ENCODE results near the gene CDK8. TPM values are rescaled to one million over a fixed set of nuclear protein-coding genes. Genes with fewer than 3 reads are reported as not detected.
"Not testable (repeated sequence)": the region's sequence is repeated elsewhere in the genome, so short reads cannot be mapped to it uniquely, and the experiment has no call there.

CDK8 gene
- total RNA-seq, 1 experiment from 2014 or later, result 9.4 TPM

- CTCF ChIA-PET, result no interaction called here
- no peak for DNase-seq
- Mint-ChIP-seq H3K27ac (ENCODE audit: unreplicated experiment) (no peak overlapping the region), H3K27me3 (ENCODE audit: unreplicated experiment) (no peaks in the 10 kb centered on the region), H3K36me3 (ENCODE audit: insufficient read depth, unreplicated experiment) (no peaks in the 10 kb centered on the region), H3K9me3 (ENCODE audit: low read depth, unreplicated experiment) (no peaks in the 10 kb centered on the region), H3K4me1 (ENCODE audit: low read depth, unreplicated experiment) (no peaks in the 10 kb centered on the region), H3K4me3 (ENCODE audit: low read depth, unreplicated experiment) (no peak overlapping the region)
- no TSS peak for BruUV-seq (replicated peaks)
- intact Hi-C loops (cut with micrococcal nuclease; ENCODE audit: unreplicated experiment), result no loop called here
- TF ChIP-seq CTCF (IDR thresholded peaks at IDR 0.05; ENCODE audit: unreplicated experiment), result no peak
These were observed 7.8 kb upstream of the CDK8 start for GRCh38 chr13:26246154-26246553.

- intact Hi-C loops (cut with micrococcal nuclease; ENCODE audit: unreplicated experiment), result no loop called here
- Mint-ChIP-seq H3K4me1 (ENCODE audit: low read depth, unreplicated experiment) (no peaks in the 10 kb centered on the region), H3K4me3 (ENCODE audit: low read depth, unreplicated experiment) (no peak overlapping the region), H3K27me3 (ENCODE audit: unreplicated experiment) (no peaks in the 10 kb centered on the region), H3K9me3 (ENCODE audit: low read depth, unreplicated experiment) (no peaks in the 10 kb centered on the region), H3K27ac (ENCODE audit: unreplicated experiment) (no peak overlapping the region), H3K36me3 (ENCODE audit: insufficient read depth, unreplicated experiment) (no peaks in the 10 kb centered on the region)
- CTCF ChIA-PET, result no interaction called here
- BruUV-seq (replicated peaks), result no TSS peak
- DNase-seq, result no peak
- TF ChIP-seq CTCF (IDR thresholded peaks at IDR 0.05; ENCODE audit: unreplicated experiment), result no peak
These were observed 6.9 kb upstream of the CDK8 start for GRCh38 chr13:26247011-26247410.

GRCh38 chr13:26247608-26248007, 6.3 kb upstream of the CDK8 start:
- CTCF ChIA-PET, result no interaction called here
- no TSS peak for BruUV-seq (replicated peaks)

GRCh38 chr13:26249551-26249950, 4.4 kb upstream of the CDK8 start:
- no peak overlapping the region for H3K4me3 Mint-ChIP-seq (ENCODE audit: low read depth, unreplicated experiment)
- BruUV-seq (replicated peaks), result no TSS peak
- DNase-seq, result no peak
- intact Hi-C loops (cut with micrococcal nuclease; ENCODE audit: unreplicated experiment), result no loop called here
- no peaks in the 10 kb centered on the region for H3K27me3 Mint-ChIP-seq (ENCODE audit: unreplicated experiment)
- H3K36me3 Mint-ChIP-seq (ENCODE audit: insufficient read depth, unreplicated experiment), result peaks cover 12% of the 10 kb centered on the region
- no peaks in the 10 kb centered on the region for H3K4me1 Mint-ChIP-seq (ENCODE audit: low read depth, unreplicated experiment)
- no peak overlapping the region for H3K27ac Mint-ChIP-seq (ENCODE audit: unreplicated experiment)
- CTCF ChIA-PET, result no interaction called here
- TF ChIP-seq CTCF (IDR thresholded peaks at IDR 0.05; ENCODE audit: unreplicated experiment), result no peak
- no peaks in the 10 kb centered on the region for H3K9me3 Mint-ChIP-seq (ENCODE audit: low read depth, unreplicated experiment)

More at GRCh38 chr13:26247608-26248007, 6.3 kb upstream of the CDK8 start:
- Mint-ChIP-seq H3K9me3 (ENCODE audit: low read depth, unreplicated experiment) (no peaks in the 10 kb centered on the region), H3K4me1 (ENCODE audit: low read depth, unreplicated experiment) (no peaks in the 10 kb centered on the region), H3K4me3 (ENCODE audit: low read depth, unreplicated experiment) (no peak overlapping the region), H3K27me3 (ENCODE audit: unreplicated experiment) (no peaks in the 10 kb centered on the region), H3K36me3 (ENCODE audit: insufficient read depth, unreplicated experiment) (no peaks in the 10 kb centered on the region), H3K27ac (ENCODE audit: unreplicated experiment) (no peak overlapping the region)
- DNase-seq, result no peak
- no peak for TF ChIP-seq CTCF (IDR thresholded peaks at IDR 0.05; ENCODE audit: unreplicated experiment)
- intact Hi-C loops (cut with micrococcal nuclease; ENCODE audit: unreplicated experiment), result no loop called here

- H3K27me3 Mint-ChIP-seq (ENCODE audit: unreplicated experiment); intact Hi-C loops (cut with micrococcal nuclease; ENCODE audit: unreplicated experiment); H3K27ac Mint-ChIP-seq (ENCODE audit: unreplicated experiment); H3K4me3 Mint-ChIP-seq (ENCODE audit: low read depth, unreplicated experiment); H3K9me3 Mint-ChIP-seq (ENCODE audit: low read depth, unreplicated experiment); BruUV-seq (replicated peaks); DNase-seq; H3K4me1 Mint-ChIP-seq (ENCODE audit: low read depth, unreplicated experiment): not testable (repeated sequence)
- H3K36me3 Mint-ChIP-seq (ENCODE audit: insufficient read depth, unreplicated experiment), result peaks cover 25% of the 10 kb centered on the region
- CTCF ChIA-PET, result interaction anchor here (0.6 kb wide), 1 partner anchor 204 kb away, joined by 5 read pairs; no protein-coding TSS in a partner anchor
These were observed 1.9 kb upstream of the CDK8 start for GRCh38 chr13:26252006-26252405.
